Bone marrow (tissue), 2 donors: ENCODE measurements around the gene RNF4.
A peak's percentile ranks its signal among the peaks of the same experiment; 100 is the strongest.
"Not testable (repeated sequence)": the region's sequence is repeated elsewhere in the genome, so short reads cannot be mapped to it uniquely, and the experiment has no call there.

Source experiments
- DNase-seq, 2 donors: peaks; one replicate each; lab custom pipeline; 2025; lab: John Stamatoyannopoulos, UW

RNF4 gene

GRCh38 chr4:2534904-2535375, 66.0 kb downstream of the RNF4 start:
- DNase-seq, result no peak

GRCh38 chr4:2535376-2536192, 66.7 kb downstream of the RNF4 start:
- DNase-seq, result peak; percentile 52 to 63

DNA sequence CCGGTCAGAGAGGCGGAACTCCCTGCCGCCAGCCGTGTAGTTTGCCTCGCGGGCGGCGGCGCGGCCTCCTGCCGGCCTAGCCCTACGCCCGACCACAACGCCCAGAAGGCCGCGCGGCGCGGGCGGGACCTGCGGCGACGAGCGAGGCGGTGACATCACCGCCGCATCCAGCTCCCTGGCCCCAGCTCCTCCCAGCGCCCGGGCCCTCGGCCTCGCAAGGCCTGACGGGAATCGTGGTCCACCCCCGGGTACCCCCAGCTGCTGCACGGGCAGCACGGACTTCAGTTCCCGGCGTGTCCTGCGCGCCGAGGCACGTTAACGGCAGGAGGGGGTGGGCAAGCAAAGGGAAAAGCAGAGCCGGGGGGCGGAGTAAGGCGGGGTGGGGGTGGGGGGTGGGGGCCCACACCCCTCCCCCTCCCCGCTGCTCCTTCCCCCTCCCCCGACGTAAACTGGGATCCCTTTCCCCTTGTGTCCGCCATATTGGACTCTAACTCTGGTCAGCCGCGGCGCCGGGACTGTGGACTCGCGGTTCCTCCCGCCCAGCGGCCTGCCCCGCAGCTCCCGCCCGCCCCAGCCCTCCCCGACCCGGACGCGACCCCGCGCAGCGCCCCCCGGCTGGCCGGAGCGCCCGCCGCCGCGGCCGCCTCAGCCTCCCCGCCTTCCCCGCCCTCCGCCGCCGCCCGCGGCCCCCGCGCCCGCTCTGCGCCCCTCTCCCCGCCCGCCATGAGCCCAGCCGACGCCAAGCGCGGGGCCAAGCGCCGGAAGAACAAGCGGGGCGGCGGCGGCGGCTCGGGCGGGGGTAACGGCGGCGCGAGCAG, 67.5 kb downstream of the RNF4 start, which contains the start of gene FAM193A:
Gene FAM193A, plus strand, starts transcription at position 455 of the 818 bp plus-strand sequence. Its CDS starts 269 bp downstream, at position 724.
- DNase-seq, result peak; percentile 82 to 92

- peak in 1 of 2 donors; percentile 30 for DNase-seq
Observed at GRCh38 chr4:2537011-2537830, 68.3 kb downstream of the RNF4 start.

DNA sequence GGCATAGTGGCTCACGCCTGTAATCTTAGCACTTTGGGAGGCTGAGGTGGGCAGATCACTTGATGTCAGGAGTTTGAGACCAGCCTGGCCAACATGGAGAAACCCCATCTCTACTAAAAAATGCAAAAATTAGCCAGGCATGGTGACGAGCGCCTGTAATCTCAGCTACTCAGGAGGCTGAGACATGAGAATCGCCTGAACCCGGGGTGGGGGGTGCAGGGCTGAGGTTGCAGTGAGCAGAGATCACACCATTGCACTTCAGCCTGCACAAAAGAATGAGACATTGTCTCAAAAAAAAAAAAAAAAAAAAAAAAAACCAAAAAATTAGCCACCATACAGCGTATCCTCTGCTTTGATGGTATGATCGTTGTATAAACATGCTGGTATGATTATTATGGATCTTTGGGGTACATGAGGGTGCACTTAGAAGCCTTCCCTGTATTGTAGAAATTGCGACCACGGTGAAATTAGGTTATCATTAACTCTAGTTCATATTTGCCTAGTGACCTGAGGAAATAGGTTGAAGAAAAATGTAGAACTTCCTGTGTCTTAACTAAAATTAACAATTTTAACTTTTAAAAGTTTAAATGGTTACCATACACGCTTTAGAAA, 74.8 kb downstream of the RNF4 start:
- DNase-seq, result not testable (repeated sequence)

DNA sequence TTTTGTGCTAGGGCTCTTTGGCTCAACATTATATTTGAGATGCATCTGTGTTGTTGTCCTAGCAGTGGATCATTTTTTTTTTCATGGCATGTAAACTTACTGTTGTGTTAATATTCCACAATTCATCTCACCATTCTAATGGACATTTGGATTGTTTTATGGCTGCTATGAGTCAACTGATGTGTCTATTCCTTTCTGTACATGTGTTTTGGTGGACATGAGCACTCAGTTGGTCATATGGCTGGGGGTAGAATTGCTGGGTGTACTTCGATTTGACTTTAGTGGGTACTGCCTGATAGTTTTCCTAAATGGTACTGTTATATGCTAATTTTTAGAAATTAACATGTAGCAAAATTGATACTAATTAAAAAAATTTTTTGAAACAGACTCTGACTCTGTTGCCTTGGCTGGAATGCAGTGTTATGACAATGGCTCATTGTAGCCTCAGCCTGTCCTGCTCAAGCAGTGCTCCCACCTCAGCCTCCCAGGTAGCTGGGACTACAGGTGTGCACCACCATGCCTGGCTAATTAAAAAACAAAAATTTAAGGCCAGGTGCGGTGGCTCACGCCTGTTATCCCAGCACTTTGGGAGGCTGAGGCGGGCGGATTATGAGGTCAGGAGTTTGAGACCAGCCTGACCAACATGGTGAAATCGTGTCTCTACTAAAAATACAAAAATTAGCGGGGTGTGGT, 76.6 kb downstream of the RNF4 start:
- no peak for DNase-seq

GRCh38 chr4:2546286-2546823, 77.4 kb downstream of the RNF4 start:
- DNase-seq, result no peak

DNA sequence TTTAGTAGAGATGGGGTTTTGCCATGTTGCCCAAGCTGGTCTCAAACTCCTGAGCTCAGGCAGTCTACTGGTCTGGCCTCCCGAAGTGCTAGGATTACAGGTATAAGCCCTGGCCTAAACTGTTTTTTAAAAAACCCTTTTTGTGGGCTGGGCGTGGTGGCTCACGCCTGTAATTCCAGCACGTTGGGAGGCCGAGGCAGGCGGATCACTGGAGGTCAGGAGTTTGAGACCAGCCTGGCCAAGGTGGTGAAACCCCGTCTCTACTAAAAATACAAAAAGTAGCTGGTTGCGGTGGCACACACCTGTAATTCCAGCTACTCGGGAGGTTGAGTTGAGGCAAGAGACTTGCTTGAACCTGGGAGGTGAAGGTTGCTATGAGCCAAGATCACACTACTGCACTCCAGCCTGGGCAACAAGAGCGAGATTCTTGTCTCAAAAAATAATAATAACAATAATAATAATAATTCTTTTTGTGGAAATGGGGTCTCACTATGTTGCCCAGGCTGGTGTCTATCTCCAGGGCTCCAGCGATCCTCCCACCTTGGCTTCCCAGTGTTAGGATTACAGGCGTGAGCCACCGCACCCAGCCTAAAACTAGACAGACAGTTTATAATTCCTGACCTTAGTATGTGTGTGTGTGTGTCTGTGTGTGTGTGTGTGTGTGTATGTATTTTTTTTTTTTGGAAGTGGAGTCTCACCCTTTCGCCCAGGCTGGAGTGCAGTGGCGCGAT, 78.2 kb downstream of the RNF4 start:
- not testable (repeated sequence) for DNase-seq

GRCh38 chr4:2551118-2551517, 82.2 kb downstream of the RNF4 start:
- no peak for DNase-seq

GRCh38 chr4:2552806-2553205, 83.9 kb downstream of the RNF4 start:
- DNase-seq, result no peak

GRCh38 chr4:2558301-2558700, 89.4 kb downstream of the RNF4 start:
- DNase-seq, result no peak

DNA sequence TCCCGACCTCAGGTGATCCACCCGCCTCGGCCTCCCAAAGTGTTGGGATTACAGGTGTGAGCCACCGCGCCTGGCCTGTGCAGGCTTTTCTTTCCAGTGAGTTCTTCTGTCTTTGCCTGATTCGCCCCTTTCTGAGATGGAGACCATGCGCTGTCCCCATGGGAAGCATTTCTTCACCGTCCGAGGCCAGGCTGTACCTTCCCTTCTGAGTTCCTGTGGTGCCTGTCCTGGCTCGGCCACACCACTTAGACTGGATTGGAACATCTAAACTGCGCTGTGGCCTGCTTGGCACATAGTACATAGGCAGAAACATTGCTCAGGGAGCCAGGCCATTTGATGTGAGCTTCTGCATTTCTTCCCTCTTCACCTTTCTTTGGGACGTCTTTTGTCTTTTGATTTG, 91.3 kb downstream of the RNF4 start:
- DNase-seq, result no peak
